Midbrain (tissue), 1 donor: ENCODE measurements around the gene SYP.

Source experiments
- DNase-seq: peaks from one replicate; lab custom pipeline; 2025; lab: John Stamatoyannopoulos, UW

Gene SYP

DNA sequence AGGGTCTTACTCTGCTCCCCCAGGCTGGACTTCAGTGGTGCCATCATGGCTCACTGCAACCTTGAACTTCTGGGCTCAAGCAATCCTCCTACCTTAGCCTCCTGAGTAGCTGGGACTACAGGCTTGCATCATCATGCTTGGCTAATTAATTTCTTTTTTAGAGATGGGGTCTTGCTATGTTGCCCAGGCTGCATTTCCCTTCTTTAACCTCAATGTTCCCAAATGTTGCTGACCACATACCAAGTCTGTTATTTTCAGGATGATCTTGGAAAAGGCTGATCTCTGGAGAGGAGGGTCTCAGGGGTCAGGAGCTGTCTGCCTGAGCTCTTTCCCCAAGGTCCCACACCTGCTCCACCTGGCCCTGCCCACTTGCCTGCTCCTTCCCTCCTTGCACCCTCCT is 20.1 kb upstream of the SYP start:
- DNase-seq, result no peak

- no peak for DNase-seq
These were observed 15.1 kb upstream of the SYP start for GRCh38 chrX:49214996-49215526.

DNA sequence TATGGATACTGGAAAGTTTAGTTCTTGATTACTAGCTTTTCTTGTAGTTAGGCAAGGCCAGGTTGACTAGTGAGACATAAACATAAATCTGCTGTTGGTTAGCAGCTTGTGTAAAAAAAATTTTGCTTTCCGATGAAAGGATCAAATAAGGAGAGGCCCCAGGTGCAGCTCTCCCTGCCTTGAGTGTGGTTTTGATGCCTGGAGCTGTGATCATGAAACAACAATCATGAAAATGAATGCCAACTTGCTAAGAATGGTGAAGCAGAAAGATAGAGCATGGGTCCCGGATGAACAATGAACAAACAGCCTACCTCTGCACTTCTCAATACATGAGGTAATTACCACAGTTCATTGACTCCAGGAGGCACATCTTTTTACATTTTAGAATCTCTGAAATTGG is 14.4 kb upstream of the SYP start:
- DNase-seq, result no peak

DNA sequence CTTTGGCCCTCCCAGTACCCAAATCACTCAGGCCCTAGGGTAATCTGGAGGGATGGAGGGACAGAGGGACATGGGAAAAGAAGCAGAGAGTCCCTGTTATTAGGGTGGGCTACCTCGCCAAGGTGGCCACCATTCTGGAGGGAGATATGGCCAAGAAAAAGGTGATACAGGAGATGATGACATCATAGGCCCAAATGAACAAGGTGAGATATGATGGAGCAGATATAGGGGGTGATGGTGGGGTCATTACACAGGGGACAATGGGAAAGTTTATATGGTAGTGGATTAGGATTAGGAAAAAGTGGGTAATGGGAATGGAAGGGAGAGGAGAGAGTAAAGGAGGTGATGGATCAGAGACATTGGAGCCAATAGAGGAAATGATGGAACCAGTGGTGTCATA is 12.9 kb upstream of the SYP start:
- no peak for DNase-seq

- no peak for DNase-seq
These were observed 12.2 kb upstream of the SYP start for GRCh38 chrX:49212209-49212608.

DNA sequence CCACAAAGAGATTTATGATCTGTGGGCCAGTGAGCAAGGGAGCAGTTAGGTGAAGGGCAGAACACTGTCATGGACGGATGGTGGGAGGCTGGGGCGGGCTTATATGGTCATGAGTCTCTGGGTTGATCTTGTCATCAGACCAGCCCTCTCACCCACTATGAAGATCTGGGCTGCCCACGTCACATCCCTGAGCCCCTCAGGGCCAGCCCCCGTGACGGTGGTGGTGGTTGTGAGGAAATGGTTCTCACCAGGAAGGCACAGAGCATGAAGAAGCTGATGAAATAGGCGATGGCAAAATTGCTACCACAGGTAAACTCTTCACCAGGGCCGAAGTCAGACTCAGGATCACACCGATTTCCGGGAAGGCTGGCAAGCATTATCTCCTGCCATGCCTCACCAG is 11.1 kb upstream of the SYP start:
- DNase-seq, result no peak

DNA sequence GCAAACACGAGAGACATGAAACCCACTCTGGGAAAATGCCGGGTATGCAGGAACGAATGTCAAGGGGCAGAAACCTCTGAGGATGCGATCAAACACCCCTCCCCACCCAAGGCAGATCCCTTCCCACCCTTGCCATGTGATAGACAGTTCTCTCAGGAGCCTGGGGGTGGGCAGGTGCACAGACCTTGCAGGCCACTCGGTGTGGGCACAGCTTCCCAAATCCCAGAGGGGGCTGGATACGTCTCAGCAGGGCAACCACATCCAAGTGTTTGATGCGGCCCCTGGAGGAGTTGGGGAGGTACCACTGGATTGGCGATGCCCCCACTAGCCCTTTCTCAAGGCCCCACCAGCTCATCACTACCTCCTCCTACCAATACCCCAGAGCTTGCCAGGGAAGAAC is 10.4 kb upstream of the SYP start:
- no peak for DNase-seq

DNA sequence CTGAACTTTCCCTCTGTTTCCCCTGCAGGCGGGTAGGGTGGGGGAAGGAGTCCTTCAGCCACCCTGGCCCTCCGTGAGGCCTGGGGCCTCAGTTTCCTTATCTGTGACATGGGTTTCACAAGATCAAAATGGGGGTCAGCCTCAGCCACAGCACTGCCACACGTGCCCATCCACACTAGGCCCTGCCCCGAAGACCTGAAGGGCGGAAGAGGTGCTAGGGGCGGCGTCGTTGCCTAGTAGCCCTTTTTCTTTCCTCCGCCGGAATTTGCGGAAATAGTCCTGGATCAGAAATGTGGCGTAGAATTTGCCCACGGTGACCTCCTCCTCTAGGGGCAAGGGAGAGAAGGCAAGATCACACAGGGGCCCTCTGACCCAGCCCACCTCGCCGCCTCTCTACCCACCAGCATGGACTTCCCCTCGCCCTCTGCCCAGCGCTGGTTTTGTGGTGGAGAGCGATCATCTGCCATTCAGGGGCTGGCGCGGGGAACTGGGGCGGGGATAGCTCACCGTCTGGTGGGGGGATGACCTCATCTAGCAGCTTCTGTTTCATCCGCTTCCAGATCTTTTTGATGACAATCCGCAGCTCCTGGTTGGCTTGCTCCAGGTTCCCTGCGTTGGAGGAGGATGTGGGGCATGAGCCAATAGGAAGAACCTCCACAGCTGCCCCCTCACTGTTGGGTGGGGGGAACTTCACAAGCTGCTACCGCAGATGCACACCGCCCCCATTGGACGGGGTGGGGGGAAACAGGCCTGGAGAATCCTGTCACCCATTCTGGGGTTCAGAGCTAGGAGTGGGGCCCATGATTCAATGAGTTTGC is 9.7 kb upstream of the SYP start:
- no peak for DNase-seq

- no peak for DNase-seq
These were observed 8.4 kb upstream of the SYP start for GRCh38 chrX:49208399-49208798.

DNA sequence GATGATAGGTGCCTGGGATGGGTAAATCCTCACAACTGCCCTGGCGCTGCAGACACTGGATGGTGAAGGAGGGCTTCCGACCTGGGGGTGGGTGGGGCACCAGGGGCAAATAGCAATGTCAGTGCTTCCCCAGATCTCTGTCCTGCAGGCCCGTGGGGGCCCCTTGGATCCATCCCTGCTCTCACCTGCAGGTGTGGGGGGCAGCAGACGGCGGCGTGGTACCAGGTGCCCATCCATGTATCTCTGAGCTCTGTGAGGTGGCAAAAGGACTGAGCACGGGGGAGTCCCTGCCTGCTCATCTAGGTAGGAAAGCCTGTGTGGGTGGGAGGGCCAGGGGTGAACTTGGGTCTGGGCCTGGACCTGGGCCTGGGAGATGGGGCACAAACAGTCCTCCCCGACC is 6.5 kb upstream of the SYP start:
- no peak for DNase-seq

GRCh38 chrX:49205443-49205842 is 5.5 kb upstream of the SYP start:
- no peak for DNase-seq

DNA sequence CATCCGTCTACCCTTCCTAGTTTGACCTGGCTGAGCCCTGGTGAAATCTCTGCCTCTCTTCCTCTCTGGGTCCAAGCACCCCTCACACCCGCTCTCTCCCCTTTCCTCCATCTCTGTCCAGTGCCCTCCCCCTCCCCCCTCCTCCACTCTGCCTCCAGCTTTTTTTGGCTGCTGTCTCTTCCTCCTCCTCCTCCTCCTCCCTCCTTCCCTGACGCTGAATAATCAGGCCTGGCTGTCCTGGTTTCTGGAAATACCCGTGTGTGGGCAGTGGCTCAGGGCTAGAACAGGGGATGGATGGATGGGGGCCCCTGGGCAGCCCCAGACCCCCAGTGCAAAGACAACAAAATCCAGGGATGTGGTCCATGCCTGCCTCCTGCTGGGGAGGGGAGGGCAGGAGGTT is 4.7 kb upstream of the SYP start:
- DNase-seq, result no peak

- no peak for DNase-seq
These were observed 4.0 kb upstream of the SYP start for GRCh38 chrX:49204017-49204416.

DNA sequence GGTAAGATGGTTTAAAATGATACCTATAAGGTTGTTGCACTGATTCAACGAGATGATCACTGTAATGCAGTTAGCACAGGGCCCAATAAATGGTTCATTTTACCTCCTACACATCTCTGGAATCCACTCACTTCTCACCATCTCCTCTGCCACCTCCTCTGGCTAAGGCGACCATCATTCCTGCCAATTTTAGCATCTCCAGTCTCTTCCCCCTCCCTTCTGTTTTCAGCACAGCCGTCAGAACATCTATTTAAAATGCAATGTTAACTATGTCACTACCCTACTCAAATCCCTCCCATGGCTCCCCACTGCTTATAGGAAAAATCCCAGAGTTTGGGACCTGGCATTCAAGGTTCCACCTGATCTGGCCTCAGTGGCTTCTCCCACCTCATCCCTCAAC is 3.5 kb upstream of the SYP start:
- DNase-seq, result no peak

DNA sequence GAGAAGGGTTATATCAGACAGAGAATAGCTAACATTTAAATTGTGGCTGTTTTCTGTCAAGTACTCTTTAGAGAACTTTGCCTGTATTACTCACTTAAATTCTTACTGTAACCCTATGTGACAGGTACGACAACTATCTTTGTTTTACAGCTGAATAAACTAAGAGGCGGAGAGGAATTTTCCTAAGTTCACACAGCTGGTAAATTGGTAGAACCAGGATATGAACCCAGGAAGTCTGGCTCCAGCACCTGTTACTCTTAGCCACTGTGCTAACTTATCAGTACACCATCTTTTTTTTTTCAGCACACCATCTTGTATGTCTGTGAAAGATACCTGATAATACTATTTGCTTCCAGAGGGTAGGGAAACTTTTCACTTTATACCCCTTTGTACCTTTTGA is 2.0 kb upstream of the SYP start:
- no peak for DNase-seq

- no peak for DNase-seq
These were observed 738 bp downstream of the SYP start for GRCh38 chrX:49199315-49199595.

- no peak for DNase-seq
These were observed 1.3 kb downstream of the SYP start for GRCh38 chrX:49198540-49199314.

GRCh38 chrX:49197543-49198087 is 2.4 kb downstream of the SYP start:
- no peak for DNase-seq

DNA sequence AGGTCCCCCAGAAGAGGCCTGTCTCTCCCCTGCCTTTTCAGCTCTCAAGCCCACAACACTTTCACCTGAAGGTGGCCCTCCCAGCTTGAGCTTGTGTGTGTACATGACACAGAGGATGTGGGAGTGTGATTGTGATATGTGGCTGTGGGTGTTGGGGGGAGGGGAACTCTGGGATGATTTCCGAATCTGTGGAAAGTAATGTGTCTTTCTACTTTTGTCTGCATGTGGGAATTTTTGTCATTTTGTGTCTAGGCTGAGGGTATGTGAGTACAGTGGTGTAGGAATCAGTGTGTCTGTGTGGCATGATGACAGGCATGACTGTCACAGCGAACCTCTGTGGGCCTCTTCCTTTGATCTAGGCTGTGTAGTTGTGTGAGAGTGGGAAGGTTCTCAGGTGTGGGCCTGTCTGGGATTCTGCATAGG is 6.4 kb downstream of the SYP start:
- DNase-seq, result no peak

DNA sequence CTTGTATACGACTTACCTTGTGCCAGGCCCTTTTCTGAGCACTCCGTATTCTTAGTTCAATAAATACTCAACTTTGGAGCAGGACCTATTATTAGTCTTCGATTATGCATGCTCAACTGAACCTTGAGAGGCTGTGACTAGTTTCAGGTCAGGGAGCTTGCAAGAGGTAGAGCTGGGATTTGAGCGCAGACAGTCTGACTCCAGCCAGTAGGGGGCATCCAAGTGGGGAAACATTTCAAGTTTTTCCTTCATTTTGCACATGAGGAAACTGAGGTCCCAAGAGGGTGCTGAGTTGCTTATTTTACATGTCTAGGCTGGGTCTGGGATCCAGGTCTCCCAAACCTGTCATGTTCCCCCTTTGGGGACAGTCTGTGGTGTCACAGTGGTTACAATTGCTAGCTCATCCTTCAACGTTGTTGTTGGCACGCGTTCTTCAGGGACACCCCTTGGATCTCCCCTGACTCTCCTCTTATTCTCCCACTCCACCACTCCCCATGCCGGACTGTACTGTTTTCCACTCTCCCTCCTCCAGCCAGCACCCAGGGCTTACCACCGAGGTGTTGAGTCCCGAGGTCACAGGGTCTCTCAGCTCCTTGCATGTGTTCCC is 7.2 kb downstream of the SYP start:
- DNase-seq, result no peak

DNA sequence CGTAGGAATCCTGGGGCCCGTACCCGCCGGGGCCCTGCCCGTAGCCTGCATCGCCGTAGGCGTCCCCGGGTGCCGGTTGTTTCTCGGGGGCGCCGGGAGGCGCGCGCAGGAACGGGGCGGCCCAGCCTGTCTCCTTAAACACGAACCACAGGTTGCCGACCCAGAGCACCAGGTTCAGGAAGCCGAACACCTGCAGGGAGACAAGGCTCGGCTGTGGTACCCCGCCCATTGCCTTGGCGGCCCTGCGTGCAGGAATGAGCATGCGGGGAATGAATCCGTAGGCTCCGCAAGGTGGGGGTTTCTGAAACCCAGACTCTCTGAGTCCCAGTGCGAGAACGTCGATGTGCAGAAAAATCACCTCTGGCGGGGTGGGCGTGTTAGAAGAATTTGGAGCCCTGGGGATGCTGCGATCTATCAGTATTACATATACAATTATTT is 8.4 kb downstream of the SYP start:
- no peak for DNase-seq

GRCh38 chrX:49190821-49191573 is 9.0 kb downstream of the SYP start:
- peak; percentile 96 for DNase-seq
